Embryonic facial prominence (tissue), 1 donor: ENCODE data around the gene RAB22A.

Experiments used
- DNase-seq: peaks from one replicate; pipeline ENCODE4 v3.0.0-alpha.2; 2016; ENCODE audit errors: extremely low spot score

The RAB22A gene

DNA sequence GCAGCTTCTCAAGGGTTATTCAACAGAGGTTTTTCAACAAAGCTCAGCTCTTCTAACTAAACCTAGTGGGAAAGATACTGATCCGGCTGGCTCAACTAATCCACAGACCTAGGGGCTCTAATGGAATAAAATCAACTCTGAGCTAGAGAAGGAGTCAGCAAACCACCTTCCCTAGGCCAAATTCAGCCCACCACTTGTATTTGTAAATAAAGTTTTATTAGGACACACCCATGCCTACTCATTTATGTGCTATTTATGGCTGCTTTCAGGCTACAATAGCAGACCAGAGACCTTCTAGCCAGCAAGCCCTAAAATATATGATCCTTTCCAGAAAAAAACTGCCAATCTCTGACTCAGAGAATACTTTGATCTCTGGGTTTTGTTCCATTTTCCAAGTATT, 6.0 kb upstream of the RAB22A start:
- DNase-seq, result no peak

DNA sequence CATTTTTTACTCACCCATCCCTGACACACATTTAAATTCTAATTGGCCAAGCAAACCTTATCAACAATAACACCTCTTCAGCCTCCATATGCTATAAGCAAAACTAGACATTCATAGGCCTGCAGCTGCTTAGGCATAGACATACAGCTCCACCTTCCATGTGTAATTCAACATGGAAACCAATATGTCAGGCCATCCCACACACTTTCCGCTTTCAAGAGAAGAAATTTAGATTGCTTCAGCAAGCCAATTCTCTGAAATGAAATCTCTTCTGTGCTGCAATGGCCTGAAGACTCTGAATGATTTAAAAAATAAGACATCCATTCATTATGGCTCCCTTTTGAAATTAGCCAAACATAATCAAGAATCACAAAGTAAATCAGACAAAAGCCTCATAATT, 4.5 kb upstream of the RAB22A start:
- DNase-seq, result no peak

DNA sequence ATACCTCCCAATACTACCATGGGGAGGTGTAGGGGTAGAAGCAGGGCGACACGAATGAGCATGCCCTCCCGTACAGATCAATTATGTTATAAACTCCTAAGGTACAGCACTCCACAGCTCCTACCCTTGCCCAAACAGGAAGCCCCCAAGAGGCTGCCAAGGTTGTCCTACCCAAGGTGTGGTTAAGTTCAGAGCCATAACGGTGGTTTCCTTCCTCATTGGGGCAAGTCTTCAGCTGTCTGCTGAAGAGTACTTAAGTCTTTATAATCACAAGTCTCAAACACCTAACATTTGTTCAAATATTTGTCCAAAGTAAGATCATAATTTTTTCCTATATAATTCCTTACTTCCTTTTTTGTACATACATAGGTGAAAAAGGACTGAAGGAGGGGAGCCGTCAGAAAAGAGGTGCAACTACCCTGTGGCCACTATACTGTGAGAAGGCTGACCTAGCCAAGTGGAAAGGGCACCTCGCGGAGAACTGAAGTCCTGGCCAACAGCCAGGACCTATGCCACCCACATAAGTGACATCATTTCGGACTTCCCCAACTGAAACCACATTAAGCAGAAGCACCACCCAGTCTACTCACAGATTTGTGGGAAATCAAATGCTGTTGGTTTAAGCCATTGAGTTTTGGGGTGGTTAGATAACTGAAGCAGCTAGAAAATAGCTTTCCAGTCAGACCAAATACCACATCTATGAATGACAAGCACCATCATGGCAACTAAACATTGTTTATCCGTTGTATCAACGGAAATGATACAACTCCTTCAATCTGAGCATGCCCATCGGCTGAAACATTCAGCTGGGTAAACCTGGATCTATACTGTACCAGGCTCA, 2.9 kb upstream of the RAB22A start:
- no peak for DNase-seq

DNA sequence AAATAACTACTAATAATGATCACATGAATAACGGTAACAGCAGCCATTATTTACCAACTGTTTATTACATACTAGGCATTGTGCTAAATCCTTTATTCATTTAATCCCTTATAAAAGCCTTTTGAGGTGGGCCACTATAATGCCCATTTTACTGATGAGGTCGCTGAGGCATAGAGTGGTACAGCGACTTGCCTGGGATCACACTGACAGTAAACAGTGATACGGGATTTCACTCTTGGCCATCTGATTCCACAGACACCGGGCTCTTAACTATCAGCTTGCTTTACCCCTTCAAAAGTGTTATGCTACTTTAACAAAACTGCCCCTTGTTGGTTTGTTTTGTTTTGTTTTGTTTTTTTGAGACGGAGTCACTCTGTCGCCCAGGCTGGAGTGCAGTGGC, 2.2 kb upstream of the RAB22A start:
- no peak for DNase-seq

DNA sequence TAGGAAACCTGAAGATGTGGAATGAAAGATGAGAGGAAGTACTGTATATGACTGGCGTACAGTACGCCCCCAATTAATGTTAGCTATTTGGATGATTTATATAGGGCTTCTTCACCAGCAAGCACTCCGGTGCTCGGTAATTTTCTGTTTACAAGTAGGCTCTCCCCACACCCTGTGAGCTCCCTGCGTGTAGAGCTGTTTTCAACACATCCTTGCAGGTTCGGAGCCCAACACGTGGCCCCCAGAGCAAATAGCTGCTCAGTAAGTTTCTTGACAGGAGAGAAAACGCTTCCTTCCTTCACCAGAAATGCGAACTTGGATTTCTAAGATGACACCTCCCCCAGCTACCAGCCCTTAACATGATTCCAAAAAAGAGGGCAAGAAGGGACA, 1.2 kb upstream of the RAB22A start:
- no peak for DNase-seq

DNA sequence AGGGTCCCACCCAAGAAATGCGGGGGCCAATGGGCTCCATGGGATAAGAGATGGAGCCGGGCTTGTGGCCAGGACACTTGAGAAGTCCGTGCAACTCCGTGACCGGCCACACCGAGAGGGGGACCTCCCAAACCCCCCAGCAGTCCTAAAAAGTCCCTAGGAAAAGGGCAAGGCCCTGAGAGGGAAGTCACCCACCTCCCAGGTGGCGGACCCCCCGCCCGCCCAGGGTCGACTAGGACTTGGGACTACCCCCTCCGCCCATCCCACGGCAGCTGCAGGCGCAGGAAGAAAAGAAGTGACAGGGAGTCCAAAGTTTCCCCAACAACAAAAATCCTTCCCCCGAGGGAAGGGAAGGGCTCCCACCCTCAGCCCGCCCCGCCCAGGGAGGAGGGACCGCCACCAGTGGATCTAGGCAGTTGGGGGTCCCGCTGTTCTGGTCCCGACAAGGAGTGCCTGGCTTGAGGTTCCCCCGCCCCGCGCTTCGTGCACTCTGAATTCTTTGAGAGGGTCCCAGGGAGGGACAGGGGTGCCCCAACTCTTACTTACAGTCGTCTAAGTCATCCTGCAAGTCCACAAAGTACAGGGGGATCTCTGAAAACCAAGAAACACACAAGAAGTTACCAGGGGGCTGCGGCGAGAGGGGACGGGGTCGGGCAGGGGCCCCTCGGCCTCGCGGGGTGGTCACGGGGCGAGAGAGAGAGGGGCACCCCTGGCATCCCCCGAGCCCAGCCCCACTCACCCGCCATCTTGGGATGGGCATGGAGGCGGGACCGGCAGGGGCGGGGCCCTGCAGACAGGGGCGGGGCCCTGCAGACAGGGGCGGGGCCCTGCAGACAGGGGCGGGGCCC, 611 bp upstream of the RAB22A start:
- peak; percentile 51 for DNase-seq

DNA sequence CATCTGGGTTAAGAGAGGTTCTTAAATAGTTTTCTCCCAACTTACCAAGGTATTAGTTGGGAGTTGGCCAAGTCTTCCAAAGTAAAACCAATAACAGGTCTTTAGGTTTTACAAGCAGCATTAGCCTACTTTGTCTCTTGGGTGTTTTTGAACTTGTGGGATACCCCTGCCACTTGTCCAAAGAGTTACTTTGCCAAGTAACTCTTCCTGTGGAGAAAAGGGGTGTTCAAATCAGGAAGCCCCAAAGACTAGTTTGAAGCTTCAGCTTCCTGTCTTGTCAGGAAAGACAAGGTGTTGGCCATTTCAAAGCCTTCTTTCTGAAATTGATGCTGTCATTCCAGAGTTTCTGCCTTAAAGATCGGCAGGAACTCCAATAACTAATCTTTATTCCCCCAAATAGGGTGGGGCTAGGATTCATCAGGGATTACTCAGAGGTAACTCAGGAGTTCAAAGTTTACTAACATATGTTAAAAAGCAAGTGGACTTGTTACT, 822 bp downstream of the RAB22A start:
- DNase-seq, result no peak

DNA sequence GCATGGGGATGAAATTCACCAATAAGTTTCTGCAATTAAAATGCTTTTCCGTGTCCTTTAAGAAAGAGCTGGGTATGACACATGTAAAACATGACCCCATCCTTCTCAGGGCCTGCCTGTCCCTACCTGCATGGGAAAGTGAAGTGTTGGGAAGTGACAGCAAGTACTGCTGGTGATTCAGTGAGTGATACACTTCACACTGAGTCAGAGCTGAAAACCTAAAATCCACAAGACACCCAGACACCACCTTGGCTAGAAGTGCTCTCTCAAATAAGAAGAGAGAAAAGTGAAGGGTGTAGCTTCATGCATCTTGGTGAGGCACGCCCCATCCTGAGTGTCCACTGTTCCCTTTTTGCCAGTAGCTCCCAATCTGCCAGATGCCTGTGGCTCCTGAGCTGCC, 3.3 kb downstream of the RAB22A start:
- DNase-seq, result no peak

DNA sequence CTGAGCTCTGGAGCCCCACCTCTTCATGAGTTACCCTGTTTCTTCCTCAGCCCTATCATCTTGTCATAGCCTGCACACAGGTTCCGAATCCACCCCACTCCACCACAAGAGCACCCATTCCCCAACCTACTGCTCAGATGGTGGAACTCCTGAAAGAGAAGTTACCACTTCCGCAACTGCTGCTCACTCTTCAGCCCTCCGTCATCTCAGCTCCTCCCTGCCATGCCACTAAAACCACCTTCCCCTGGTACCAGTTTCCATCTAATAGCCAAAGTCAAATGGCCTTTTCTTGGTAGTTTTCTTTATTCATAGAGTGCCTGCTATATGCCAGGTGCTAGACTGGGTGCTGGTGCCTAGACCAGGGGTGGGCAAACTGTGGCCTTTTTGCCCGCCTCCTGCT, 3.9 kb downstream of the RAB22A start:
- DNase-seq, result no peak

DNA sequence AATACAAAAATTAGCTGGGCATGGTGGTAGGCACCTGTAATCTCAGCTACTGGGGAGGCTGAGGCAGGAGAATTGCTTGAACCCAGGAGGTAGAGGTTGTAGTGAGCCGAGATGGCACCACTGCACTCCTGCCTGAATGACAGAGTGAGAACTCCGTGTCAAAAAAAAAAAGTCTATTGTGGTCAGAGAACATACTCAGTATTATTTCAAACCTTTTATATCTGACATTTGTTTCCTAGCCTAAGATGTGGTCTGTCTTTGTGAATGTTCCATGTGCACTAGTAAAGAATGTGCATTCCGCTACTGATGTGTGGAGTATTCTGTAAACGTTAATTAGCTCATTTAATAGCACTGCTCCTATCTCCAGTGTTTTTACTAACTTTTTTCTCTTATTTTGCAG, 11.7 kb downstream of the RAB22A start:
- DNase-seq, result no peak

DNA sequence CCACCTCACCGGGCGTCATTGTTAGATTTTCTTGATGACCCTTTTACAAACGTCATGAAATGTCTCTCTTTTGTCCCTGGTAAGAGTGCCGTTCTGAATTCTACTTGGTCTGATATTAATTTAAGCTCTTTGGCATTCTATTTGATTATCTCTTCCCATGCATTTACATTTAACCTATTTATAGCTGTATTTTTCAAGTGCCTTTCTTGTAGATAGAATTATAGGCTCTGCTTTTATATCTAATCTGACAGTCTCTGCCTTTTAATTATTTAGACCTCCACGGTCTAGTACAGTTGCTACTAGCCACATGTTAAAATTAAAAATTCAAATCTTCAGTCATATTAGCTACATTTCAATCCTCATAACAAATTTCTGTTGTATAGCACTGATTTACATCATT, 12.6 kb downstream of the RAB22A start:
- DNase-seq, result no peak

DNA sequence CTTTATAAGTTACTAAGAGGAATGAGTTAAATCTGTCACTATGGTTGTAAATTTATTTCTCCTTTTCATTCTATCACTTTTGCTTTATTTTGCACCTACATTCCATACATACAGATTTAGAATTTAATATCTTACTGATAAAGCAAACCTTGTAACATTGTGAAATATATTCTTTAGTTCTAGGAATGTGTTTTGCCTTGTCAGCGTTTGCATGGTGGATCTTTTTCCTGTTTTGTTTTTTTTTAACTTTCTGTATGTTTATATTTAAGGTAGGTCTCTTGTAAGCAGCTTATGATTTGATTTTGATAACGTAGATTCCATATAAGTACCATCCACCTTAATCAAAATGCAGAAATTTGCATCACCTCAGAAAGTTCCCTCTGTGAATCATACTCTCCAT, 16.4 kb downstream of the RAB22A start:
- no peak for DNase-seq

DNA sequence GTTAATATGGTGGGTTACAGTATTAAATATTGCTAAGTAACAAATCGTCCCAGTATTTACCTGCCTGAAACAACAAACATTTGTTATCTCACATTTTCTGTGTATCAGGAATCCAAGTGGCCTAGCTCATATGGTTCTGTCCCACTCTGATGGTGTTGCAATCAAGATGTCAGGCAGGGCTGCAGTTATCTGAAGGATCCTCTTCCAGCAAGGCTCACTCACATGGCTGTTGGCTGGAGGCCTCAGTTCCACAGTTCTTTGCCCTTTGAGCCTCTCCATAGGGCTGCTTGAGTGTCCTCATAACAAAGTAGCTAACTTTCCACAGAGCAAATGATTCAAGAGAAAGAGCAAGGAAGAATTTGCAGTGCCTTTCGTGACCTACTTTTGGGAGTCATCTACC, 17.7 kb downstream of the RAB22A start:
- DNase-seq, result no peak

DNA sequence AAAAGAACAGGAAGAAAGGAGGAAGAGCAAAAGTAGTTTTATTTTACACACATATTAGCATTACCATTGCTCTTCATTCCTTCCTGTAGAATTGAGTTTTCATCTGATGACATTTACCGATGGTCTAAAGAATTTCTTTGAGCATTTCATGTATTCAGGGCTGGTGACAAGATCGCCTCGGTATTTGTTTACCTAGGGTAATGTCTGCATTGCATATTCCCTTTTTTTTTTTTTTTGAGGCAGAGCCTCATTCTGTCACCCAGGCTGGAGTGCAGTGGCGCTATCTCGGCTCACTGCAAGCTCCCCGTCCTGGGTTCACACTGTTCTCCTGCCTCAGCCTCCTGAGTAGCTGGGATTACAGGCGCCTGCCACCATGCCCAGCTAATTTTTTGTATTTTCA, 19.3 kb downstream of the RAB22A start:
- DNase-seq, result no peak

DNA sequence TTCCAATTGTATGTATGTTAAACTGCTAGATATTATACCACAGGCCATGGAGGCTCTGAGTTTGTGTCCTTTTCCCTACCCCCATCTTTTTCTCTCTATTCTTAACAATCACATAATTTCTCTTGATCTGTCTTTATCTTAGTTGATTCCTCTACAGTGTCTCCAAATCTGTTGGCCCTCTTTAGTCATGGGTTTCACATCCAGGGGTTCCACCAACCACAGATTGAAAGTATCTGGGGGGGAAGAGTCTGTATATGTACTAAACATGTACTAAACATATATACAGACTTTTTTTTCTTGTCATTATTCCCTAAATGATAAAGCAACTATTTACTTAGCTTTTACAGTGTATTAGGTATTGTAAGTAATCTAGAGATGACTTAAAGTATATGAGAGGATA, 20.2 kb downstream of the RAB22A start:
- no peak for DNase-seq

DNA sequence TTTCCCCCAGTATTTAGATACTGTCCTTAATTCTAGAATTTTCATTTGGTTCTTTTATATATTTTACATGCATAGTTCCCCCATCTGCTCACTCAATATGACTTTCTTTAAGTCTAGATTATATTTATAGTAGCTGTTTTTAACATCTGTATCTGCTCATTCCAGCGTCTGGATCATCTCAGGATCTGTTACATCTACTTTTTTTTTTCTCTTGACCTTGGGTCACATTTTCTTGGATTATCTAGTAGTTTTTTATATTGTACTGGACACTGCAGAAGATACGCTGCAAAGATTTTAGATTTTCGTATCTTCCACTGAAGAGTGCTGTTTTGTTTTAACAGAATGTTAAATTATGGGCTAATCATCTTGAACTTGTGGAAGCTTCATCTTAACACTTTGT, 20.7 kb downstream of the RAB22A start:
- no peak for DNase-seq

DNA sequence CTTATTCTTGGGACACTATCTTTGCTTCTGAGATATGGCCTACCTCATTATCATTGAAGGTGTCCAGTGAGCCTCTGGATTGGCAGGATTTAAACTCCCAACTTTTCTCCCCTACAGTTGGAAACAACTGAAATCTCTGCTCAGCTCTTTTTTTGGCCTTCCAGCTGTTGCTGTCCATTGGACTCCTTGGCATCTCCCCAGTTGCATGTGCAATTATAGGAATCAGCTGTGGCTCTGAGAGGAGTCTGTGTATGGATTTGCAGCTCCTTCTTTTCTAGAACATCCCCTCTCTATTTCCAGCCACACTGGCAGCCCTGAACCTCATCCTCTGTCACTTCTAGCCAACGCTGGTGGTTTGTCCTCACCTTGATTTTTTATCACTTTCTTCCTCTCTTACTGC, 21.2 kb downstream of the RAB22A start:
- DNase-seq, result no peak

DNA sequence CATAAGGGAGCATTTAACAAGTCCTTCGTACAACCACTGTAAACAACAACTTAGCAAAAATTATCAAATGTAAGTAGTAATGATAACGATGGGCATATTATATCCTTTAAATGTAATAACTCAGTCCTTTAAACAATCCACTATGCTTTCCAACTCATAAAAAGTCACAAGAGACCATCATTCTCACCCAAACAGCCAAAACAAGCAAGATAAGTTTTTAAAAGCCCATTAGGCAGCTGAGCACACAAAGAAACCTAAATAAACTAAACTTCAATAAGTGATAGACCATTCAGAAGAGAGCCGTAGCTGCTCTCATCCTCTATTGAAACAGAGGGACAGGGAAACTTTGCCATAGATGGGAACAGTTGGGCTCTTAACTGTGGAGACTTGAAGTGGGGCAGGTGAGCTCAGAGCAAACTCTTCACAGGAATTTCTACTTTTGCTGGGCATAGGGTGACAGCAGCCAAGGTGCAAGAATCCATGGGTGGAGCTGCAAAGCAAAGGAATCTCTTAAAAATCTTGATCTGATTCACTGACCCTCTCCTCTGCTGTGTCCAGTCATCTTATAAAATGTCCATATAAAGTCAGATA, 22.5 kb downstream of the RAB22A start:
- no peak for DNase-seq

DNA sequence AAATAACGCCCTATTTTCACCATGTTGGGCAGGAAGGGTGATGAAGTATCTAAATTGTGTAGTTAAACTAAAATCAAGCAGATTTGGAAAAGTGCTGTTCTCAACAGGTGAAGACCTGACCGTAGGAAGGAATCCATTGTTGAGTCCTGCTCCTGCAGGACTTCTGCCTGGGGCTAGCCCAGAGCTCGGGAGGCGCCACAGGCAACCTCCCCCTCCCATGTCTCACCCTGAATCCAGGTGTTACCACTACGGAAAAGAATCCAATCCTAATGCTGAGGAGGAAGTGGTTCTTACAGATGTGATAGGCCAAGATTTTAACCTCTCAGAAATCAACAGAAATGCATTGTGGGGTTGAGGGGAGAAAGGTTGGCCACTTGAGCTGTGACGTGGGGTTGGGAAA, 30.2 kb downstream of the RAB22A start:
- DNase-seq, result no peak

DNA sequence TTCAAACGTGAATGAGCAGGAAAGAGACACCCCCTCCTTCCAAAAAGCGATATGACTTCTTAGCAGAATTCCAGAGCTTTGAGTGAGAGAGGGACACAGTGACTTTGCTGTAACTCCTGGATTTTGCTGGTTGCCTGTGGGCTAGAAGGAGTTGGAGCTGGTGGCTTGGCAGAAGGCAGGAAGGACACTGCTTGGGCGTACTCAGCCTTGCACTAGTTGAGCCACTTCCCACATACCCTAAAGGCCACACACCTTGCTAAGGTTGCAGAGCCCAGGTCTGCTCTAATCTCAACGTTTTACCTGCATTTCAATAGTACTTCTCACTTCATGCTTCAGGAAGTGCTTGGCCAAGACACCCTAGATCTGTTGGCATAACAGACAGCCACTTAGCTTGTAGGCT, 30.6 kb downstream of the RAB22A start:
- DNase-seq, result no peak

DNA sequence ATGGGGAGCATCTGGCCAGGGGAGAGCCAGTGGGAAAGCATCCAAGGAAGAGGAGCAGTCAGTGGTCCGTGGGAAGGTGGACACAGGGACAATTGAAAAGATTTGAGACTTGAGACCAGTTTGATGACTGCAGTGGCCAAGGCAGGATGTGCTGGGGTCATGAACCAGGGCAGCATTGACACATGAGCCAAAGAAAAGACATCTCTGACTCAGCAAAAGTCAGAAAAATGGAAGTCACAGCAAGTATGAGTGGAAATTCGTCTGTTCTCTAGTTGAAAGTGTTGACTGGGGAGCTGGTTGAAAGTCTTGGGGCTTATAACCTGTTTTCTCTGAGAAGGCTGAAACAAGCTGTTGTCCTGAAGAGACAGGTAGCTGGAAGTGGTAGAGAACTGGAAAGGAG, 31.3 kb downstream of the RAB22A start:
- no peak for DNase-seq

DNA sequence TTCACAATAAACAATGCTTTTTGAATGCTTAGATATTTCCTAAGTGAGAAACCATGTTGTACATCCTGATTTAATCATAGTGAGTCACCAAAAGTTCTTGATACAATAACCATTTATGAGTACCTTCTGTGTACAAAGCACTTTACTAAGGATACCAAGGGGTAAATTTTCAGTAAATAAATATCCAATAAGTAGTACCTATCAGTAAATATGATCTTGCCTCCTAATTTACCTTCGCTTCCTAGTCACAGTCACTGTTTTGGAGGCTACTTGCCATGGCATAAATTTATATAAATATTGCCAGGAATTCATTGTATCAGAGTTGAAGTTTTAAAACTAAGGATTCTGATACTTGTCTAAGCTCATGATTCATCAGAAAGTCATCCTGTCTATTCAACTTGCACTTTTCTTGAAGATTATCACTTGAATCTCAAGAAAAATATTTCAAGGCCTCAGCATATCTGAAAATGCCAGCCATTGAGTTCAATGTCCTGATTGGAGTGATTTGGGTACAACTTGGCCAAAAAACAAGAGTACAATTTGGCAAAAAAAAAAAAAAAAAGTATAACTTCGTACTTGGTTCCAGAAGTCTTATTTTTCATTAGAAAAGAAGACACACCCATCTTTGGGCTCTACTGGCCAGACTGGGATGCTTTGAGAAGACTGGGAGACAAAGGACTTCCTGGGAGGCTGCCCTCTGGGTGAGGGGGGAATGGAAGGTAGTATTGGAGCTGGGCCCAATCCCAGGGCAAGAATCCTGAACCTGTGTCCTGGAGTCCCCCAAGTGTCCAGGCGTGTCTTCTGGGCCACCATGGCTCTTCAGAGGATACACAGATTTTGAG, 32.8 kb downstream of the RAB22A start:
- no peak for DNase-seq
